Parathyroid adenoma (tissue), 2 donors: ENCODE measurements around the gene RCN2.

Source experiments
- H2AFZ ChIP-seq: fragments of 300-600 bp; sonication (generic); one replicate; pipeline ENCODE4 v1.7.0; 2017; ENCODE audit warnings: antibody characterized with exemption, mild to moderate bottlenecking
- H3K27ac ChIP-seq: fragments of 300-600 bp; sonication (generic); one replicate; pipeline ENCODE4 v1.7.0; 2017
- H3K27me3 ChIP-seq: fragments of 300-600 bp; sonication (generic); one replicate; pipeline ENCODE4 v1.7.0; 2017; ENCODE audit warnings: low read length; ENCODE audit not compliant: control insufficient read depth, insufficient read depth
- H3K36me3 ChIP-seq: fragments of 300-600 bp; sonication (generic); one replicate; pipeline ENCODE4 v1.7.0; 2017; ENCODE audit warnings: low read length; ENCODE audit not compliant: control insufficient read depth, insufficient read depth
- H3K4me1 ChIP-seq: fragments of 300-600 bp; sonication (generic); one replicate; pipeline ENCODE4 v1.7.0; 2017; ENCODE audit warnings: control low read depth
- H3K4me2 ChIP-seq: fragments of 300-600 bp; sonication (generic); one replicate; pipeline ENCODE4 v1.7.0; 2017; ENCODE audit warnings: low read length
- H3K4me3 ChIP-seq: fragments of 300-600 bp; sonication (generic); one replicate; pipeline ENCODE4 v1.7.0; 2017; ENCODE audit warnings: low read depth, low read length
- H3K79me2 ChIP-seq: fragments of 300-600 bp; sonication (generic); one replicate; pipeline ENCODE4 v1.7.0; 2017; ENCODE audit warnings: control low read depth
- H3K9ac ChIP-seq: fragments of 300-600 bp; sonication (generic); one replicate; pipeline ENCODE4 v1.7.0; 2017; ENCODE audit warnings: mild to moderate bottlenecking
- H3K9me3 ChIP-seq: fragments of 300-600 bp; sonication (generic); one replicate; pipeline ENCODE4 v1.7.0; 2017; ENCODE audit warnings: low read length; ENCODE audit not compliant: control insufficient read depth
- CTCF ChIP-seq: fragments of 300-600 bp; sonication (generic); IDR thresholded peaks from one replicate; pipeline ENCODE4 v1.7.0; 2017; ENCODE audit warnings: antibody characterized with exemption, mild to moderate bottlenecking
- donor health status: primary hyperparathyroidism.

Gene RCN2

DNA sequence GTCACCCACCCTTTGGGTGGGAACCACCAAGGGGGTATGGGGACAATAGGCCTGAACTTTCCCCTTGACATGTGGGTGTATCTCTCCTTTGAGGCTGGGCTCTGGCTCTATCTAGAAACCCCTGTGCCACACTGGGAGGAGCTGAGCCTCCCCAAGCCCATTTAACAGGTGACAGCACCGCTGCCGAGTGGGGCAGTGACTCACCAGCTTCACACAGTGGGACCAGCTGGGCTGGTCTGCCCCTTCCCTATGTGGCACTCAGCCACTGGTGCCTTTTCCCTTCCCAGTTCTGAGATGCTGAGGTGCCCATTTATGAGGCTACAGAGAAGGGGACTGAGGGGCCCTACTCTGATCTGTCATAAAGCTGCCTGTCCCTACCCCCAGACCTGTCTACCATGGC lies 68.4 kb downstream of the RCN2 start:
- Histone ChIP-seq H3K27ac (no peak overlapping the region), H3K4me3 (no peak overlapping the region), H3K9ac (no peak overlapping the region), H3K27me3 (no peaks in the 10 kb centered on the region), H3K79me2 (no peaks in the 10 kb centered on the region), H3K36me3 (no peaks in the 10 kb centered on the region), H2AFZ (no peak overlapping the region), H3K4me2 (no peak overlapping the region), H3K4me1 (no peaks in the 10 kb centered on the region), H3K9me3 (no peaks in the 10 kb centered on the region)
- TF ChIP-seq CTCF: no peak

DNA sequence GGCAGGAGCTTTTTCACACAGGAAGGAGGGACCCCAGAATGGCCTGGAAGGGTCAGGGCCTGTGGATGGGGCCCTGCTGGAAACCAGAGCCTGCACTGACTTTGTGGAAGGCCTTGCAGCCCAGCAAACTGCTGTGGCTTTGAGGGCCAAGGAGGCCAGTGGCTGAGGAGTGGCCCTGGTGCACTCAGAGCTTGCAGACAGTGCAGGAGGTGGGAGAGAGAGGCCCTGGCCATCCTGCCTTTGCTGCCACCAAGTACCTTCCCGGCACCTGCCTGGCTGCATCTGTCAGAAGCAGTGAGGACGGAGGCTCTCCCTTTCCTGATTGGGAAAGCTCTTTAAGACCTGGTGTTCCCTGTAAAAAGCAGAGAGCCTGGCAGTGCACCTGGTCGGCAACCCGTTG lies 69.8 kb downstream of the RCN2 start:
- Histone ChIP-seq H3K79me2 (no peaks in the 10 kb centered on the region), H3K9me3 (no peaks in the 10 kb centered on the region), H3K36me3 (no peaks in the 10 kb centered on the region), H3K9ac (no peak overlapping the region), H3K4me3 (no peak overlapping the region), H3K4me1 (no peaks in the 10 kb centered on the region), H2AFZ (no peak overlapping the region), H3K4me2 (no peak overlapping the region), H3K27me3 (no peaks in the 10 kb centered on the region), H3K27ac (no peak overlapping the region)
- no peak for TF ChIP-seq CTCF

DNA sequence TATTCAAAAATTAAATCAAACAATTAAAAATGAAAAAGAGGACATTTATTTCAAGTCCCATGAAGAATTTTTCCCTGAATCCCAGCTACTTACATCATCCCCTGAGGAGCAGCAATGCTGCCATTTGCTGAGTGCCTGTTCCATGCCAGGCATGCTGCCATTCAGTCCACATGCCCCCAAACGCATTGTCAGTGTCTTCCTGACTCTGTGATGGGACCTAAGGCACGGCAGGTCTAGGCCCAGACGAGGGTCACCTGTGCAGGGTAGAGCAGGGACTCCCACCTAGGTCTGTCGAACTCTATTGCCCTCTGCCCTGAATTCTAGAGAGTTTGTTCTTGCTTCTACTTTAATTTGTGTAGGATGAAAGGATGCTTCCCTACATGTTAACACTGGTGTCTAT lies 70.4 kb downstream of the RCN2 start:
- no peak for TF ChIP-seq CTCF
- no peaks in the 10 kb centered on the region for H3K27me3 ChIP-seq
- H3K9ac ChIP-seq: no peak overlapping the region
- no peaks in the 10 kb centered on the region for H3K4me1 ChIP-seq
- no peak overlapping the region for H3K4me2 ChIP-seq
- H3K4me3 ChIP-seq: no peak overlapping the region
- H3K79me2 ChIP-seq: no peaks in the 10 kb centered on the region
- no peaks in the 10 kb centered on the region for H3K9me3 ChIP-seq
- H3K36me3 ChIP-seq: no peaks in the 10 kb centered on the region
- no peak overlapping the region for H3K27ac ChIP-seq
- no peak overlapping the region for H2AFZ ChIP-seq

GRCh38 chr15:77002436-77002835 lies 70.9 kb downstream of the RCN2 start:
- no peak overlapping the region for H3K9ac ChIP-seq
- no peak overlapping the region for H3K4me2 ChIP-seq
- H2AFZ ChIP-seq: no peak overlapping the region
- no peak for TF ChIP-seq CTCF
- H3K4me3 ChIP-seq: no peak overlapping the region
- no peaks in the 10 kb centered on the region for H3K36me3 ChIP-seq
- H3K4me1 ChIP-seq: no peaks in the 10 kb centered on the region
- H3K27ac ChIP-seq: no peak overlapping the region
- no peaks in the 10 kb centered on the region for H3K27me3 ChIP-seq
- no peaks in the 10 kb centered on the region for H3K79me2 ChIP-seq
- H3K9me3 ChIP-seq: no peaks in the 10 kb centered on the region

DNA sequence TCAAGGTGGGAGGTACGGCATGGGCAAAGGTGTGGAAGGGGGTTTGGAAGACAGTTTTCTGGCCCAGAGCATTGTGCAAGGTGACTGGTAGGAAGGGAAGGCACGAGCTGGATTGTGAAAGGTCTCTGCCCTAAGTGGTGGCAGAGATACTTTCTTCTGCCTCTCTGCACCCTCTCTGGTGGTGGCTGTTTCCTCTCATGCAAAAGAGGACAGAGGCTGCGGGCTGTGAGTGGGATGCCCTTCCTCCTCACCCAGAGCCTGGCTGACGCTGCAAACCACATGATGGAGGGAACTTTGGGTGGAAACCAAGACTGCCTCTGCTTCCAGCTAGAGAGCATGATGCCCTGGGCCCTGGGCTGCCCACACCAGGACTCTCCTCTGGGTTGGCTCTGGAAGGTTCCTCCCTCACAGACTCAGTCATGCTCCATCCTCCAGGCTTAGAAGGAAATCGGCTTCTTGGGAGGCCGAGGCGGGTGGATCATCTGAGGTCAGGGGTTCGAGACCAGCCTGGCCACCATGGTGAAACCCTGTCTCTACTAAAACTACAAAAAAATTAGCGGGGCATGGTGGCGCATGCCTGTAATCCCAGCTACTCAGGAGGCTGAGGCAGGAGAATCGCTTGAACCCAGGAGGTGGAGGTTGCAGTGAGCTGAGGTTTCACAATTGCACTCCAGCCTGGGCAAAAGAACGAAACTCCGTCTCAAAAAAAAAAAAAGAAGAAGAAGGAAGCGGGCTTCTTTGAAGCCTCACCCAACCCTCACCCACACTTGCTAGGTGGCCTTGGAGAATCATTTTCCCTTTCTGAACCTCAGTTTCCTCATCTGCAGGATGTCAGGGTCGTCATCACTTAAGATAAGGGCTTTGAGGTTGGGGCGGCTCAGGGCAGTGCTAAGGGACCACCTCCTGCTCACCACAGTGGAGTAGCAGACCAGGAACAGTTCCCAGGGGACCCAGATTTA lies 71.7 kb downstream of the RCN2 start:
- H3K79me2 ChIP-seq: no peaks in the 10 kb centered on the region
- H3K4me2 ChIP-seq: no peak overlapping the region
- no peak overlapping the region for H3K9ac ChIP-seq
- no peaks in the 10 kb centered on the region for H3K27me3 ChIP-seq
- no peaks in the 10 kb centered on the region for H3K4me1 ChIP-seq
- H3K27ac ChIP-seq: no peak overlapping the region
- no peaks in the 10 kb centered on the region for H3K36me3 ChIP-seq
- H3K4me3 ChIP-seq: no peak overlapping the region
- no peak for TF ChIP-seq CTCF
- H2AFZ ChIP-seq: no peak overlapping the region
- no peaks in the 10 kb centered on the region for H3K9me3 ChIP-seq
